Ishikawa (cell line): ENCODE results near the gene MRGPRD.
A peak's percentile ranks its signal among the peaks of the same experiment; 100 is the strongest.

Source experiments
- CEBPB ChIP-seq: IDR thresholded peaks from 2 replicates; pipeline ENCODE4 v1.6.1; 2012
- CREB1 ChIP-seq: IDR thresholded peaks from 2 replicates; pipeline ENCODE4 v1.6.1; 2012; ENCODE audit warnings: low read depth
- EGR1 ChIP-seq: IDR thresholded peaks from 2 replicates; pipeline ENCODE4 v1.6.1; 2012
- EP300 ChIP-seq: IDR thresholded peaks from 2 replicates; pipeline ENCODE4 v1.6.1; 2012; ENCODE audit warnings: borderline replicate concordance
- FOXM1 ChIP-seq: IDR thresholded peaks from 2 replicates; pipeline ENCODE4 v1.6.1; 2012; ENCODE audit warnings: low read depth, borderline replicate concordance
- NFIC ChIP-seq: IDR thresholded peaks from 2 replicates; pipeline ENCODE4 v1.6.1; 2012
- RAD21 ChIP-seq: IDR thresholded peaks from 2 replicates; pipeline ENCODE4 v1.6.1; 2012; ENCODE audit warnings: low read depth
- TAF1 ChIP-seq: IDR thresholded peaks from 2 replicates; pipeline ENCODE4 v1.6.1; 2012; ENCODE audit warnings: low read depth, mild to moderate bottlenecking
- TCF12 ChIP-seq: IDR thresholded peaks from 2 replicates; pipeline ENCODE4 v1.6.1; 2012; ENCODE audit warnings: low read depth
- TEAD4 ChIP-seq: IDR thresholded peaks from 2 replicates; pipeline ENCODE4 v1.6.1; 2012
- USF1 ChIP-seq: IDR thresholded peaks from 2 replicates; pipeline ENCODE4 v1.6.1; 2012
- YY1 ChIP-seq: IDR thresholded peaks from 2 replicates; pipeline ENCODE4 v1.6.1; 2012; ENCODE audit warnings: low read depth
- ZBTB7A ChIP-seq: IDR thresholded peaks from 2 replicates; pipeline ENCODE4 v1.6.1; 2012; ENCODE audit warnings: low read depth
- TF ChIP-seq, protein P1 (sequence below): IDR thresholded peaks from 2 replicates; pipeline ENCODE4 v1.6.1; 2012; ENCODE audit warnings: low read depth, mild to moderate bottlenecking

Gene MRGPRD

DNA sequence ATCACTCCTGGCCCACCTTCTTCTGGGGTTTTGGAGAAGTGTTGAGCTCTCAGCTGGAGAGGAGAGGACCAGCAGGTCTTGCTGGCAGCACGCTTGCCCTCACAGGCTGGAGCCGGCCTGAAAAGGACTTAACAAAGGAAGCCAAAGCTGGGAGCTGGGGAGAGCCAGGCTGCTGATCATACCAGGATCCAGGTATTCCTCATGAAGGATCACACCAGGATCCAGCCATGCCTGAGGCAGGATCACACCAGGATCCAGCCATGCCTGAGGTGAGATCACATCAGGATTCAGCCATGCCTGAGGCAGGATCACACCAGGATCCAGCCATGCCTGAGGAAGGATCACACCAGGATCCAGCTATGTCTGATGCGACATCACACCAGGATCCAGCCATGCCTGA is 17.0 kb downstream of the MRGPRD start:
- TF ChIP-seq, protein P1, sequence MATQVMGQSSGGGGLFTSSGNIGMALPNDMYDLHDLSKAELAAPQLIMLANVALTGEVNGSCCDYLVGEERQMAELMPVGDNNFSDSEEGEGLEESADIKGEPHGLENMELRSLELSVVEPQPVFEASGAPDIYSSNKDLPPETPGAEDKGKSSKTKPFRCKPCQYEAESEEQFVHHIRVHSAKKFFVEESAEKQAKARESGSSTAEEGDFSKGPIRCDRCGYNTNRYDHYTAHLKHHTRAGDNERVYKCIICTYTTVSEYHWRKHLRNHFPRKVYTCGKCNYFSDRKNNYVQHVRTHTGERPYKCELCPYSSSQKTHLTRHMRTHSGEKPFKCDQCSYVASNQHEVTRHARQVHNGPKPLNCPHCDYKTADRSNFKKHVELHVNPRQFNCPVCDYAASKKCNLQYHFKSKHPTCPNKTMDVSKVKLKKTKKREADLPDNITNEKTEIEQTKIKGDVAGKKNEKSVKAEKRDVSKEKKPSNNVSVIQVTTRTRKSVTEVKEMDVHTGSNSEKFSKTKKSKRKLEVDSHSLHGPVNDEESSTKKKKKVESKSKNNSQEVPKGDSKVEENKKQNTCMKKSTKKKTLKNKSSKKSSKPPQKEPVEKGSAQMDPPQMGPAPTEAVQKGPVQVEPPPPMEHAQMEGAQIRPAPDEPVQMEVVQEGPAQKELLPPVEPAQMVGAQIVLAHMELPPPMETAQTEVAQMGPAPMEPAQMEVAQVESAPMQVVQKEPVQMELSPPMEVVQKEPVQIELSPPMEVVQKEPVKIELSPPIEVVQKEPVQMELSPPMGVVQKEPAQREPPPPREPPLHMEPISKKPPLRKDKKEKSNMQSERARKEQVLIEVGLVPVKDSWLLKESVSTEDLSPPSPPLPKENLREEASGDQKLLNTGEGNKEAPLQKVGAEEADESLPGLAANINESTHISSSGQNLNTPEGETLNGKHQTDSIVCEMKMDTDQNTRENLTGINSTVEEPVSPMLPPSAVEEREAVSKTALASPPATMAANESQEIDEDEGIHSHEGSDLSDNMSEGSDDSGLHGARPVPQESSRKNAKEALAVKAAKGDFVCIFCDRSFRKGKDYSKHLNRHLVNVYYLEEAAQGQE: no peak
- TF ChIP-seq YY1: no peak
- TF ChIP-seq CREB1: no peak
- no peak for TF ChIP-seq TEAD4
- no peak for TF ChIP-seq EGR1
- TF ChIP-seq ZBTB7A: no peak

DNA sequence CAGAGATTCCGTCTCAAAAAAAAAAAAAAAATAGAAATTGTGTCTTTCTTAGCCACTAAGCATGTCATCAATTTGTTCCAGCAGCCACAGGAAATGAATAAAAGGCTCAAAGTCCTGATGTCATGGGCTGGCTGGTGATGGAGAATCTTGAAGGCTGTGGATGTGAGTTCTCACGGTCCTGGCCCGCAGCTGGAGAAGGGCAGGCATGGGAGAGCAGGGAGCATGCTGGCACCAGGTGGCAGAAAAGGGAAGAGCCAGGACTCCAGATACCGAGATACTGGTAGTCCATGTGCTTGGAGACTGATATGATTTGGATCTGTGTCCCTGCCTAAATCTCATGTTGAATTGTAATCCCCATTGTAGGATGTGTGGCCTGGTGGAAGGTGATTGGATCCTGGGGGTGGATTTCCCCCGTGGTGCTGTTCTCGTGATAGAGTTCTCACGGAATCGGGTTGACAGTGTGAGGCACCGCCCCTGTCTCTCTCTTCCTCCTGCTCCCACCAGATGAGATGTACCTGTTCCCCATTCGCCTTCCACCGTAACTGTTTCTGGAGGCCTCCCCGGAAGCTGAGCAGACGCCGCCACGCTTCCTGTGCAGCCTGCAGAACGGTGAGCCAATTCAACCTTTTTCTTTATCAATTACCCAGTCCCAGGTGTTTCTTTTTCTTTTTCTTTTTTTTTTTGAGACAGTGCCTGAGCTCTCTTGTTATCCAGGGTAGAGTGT is 18.1 kb downstream of the MRGPRD start:
- TF ChIP-seq RAD21: peak; percentile 21; the same call in 1 of the 2 replicates
- TF ChIP-seq NFIC: no peak

GRCh38 chr11:68961245-68961644 is 19.5 kb downstream of the MRGPRD start:
- TF ChIP-seq FOXM1: no peak

DNA sequence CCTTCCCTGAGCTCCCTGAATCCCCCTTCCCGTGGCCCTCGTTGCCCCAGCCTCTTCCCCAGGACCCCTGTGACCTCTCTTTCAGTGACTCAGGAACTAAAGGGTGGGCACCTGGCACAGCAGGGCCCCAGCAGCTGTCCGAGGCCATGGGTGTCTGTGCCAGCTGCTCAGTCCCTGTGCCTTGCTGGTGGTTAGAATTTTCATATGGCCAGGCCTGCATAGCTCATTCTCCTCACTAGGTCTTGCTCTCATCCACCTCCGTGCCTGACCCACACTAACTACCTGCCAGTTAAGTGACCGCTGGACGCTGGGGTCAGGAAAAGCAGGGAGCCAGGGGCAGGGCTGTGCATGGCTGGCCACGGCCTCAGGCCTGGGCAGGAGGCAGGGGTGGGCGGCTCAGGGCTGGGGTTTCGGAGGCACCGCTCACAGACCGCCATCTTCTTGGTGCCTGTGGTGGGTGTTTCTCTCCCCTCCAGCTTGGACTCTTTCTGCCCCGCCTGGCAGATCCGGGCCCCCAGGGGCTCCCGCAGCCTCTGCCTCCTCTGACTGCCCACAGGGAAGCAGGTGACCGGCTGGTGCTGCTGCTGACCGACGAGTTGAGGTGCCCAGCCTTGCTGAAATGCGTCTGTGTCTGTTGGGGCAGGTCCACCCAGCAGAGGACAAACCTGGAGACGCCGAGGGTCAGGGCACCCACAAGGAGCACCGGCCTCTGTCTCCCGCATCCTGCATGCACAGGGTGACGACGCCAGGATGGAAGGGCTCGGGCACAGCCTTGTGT is 20.3 kb downstream of the MRGPRD start:
- TF ChIP-seq USF1: no peak
- TF ChIP-seq FOXM1: no peak
- TF ChIP-seq EP300: no peak
- no peak for TF ChIP-seq CREB1
- no peak for TF ChIP-seq YY1
- no peak for TF ChIP-seq EGR1

GRCh38 chr11:68959465-68960293 is 21.1 kb downstream of the MRGPRD start:
- TF ChIP-seq CREB1: no peak
- TF ChIP-seq FOXM1: no peak
- TF ChIP-seq TCF12: no peak
- no peak for TF ChIP-seq EGR1
- no peak for TF ChIP-seq USF1
- no peak for TF ChIP-seq EP300
- no peak for TF ChIP-seq TEAD4
- no peak for TF ChIP-seq NFIC

GRCh38 chr11:68958211-68958610 is 22.6 kb downstream of the MRGPRD start:
- TF ChIP-seq NFIC (no peak), RAD21 (no peak), ZBTB7A (no peak), CEBPB (no peak), EP300 (no peak)

GRCh38 chr11:68956547-68957254 is 24.1 kb downstream of the MRGPRD start:
- no peak for TF ChIP-seq TAF1
- no peak for TF ChIP-seq NFIC
- no peak for TF ChIP-seq TEAD4

GRCh38 chr11:68956142-68956541 is 24.6 kb downstream of the MRGPRD start:
- TF ChIP-seq FOXM1 (no peak), RAD21 (peak; percentile 34; the same call in 1 of the 2 replicates)

DNA sequence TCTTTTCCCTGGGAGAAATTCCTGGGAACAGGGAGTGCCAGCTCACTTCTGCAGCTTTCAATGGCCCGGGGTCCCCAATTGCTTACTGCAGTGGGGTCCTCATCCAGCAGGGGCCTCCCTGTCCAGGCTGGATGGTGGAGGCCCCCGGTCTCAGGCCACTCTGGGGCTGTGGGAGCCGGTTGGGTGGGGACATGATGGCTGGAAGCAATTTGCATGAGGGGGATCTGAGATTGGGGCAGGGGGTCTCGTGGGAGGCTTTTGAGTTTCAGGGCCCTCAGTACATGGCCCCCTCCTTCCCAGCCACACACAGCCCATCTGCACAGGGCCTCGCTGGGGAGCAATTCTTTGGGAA is 25.2 kb downstream of the MRGPRD start:
- TF ChIP-seq YY1: no peak
- no peak for TF ChIP-seq CEBPB
- TF ChIP-seq USF1: no peak
